ENCODE data around the gene EHMT1.
"Not testable (repeated sequence)": the region's sequence is repeated elsewhere in the genome, so short reads cannot be mapped to it uniquely, and the experiment has no call there.

Gene EHMT1

DNA sequence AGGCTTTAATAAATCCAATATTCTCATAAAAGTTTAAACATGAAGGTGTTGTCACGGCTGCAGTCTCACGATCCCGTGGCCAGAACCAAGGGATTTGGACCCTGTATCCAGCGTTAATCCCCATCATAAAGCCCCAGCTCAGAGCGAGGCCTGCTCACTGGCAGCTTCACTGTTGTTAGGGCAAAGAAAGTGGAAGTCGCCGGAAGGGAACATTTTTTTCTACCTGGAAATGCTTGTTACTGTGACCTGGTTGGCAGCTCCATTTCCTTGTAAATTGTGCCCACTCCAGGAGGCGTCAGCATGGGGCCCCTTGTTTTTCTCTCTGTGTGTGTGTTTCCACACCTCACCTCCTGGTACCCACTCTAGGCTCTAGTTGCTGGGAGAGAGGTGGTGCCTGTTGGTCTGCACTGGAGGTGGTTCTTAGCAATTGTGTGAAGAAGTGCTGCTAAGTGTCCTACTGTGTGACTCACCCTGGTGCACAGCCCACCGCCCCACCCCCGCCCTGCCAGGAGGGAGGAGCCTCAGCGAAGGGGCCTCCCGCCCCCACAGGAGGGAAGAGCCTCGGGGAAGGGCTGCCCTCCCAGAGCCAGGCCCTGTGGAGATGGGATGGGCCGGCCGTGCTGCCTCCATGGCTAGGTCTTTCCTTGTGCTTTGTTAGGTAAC is 105.1 kb downstream of the EHMT1 start:
- DNase-seq (ENCODE audit: low read depth, low spot score), result no peak
- H3K4me3 ChIP-seq (ENCODE audit: low read length), result no peak overlapping the region

- DNase-seq (ENCODE audit: low read depth, low spot score), result no peak
- H3K4me3 ChIP-seq (ENCODE audit: low read length), result no peak overlapping the region
These were observed 106.0 kb downstream of the EHMT1 start for GRCh38 chr9:137724818-137725240.

DNA sequence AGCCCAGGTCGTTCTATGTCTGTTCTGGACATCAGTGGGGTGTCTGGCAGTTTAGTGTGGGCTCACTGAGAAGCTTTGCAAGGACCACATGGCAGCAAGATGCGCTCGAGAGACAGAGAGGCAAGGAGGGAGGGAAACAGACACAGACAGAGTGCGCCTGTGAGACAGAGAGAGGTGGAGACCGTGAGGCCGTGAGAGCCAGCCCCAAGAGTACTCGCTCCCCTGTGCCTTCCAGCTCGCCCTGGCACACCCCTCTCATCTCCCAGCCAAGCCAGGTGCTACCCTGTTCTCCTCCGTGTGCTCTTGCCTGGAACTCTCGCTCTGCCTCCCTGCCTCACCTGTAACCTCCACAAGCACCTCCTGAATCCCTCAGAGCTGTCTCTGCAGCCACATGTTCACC is 106.8 kb downstream of the EHMT1 start:
- DNase-seq (ENCODE audit: low read depth, low spot score), result no peak

DNA sequence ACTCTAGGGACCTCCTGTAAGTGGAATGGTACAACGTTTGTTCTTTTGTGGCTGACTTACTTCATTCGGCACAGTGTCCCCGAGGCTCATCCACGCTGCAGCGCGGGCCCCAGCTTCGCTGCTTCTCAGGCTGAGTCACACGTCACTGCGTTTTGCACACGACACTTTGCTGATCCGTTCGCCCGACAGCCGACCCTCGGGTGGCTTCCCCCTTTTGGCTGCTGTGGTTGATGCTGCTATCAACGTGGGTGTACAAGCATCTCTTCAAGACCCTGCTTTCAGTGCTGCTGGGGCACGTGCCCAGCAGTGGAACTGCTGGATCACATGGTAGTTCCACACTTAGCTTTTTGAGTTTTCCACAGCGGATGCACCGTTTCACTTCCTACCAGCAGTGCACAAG is 107.5 kb downstream of the EHMT1 start:
- DNase-seq (ENCODE audit: low read depth, low spot score); H3K4me3 ChIP-seq (ENCODE audit: low read length): not testable (repeated sequence)

More for the DNA sequence above, 106.8 kb downstream of the EHMT1 start:
- no peak overlapping the region for H3K4me3 ChIP-seq (ENCODE audit: low read length)

DNA sequence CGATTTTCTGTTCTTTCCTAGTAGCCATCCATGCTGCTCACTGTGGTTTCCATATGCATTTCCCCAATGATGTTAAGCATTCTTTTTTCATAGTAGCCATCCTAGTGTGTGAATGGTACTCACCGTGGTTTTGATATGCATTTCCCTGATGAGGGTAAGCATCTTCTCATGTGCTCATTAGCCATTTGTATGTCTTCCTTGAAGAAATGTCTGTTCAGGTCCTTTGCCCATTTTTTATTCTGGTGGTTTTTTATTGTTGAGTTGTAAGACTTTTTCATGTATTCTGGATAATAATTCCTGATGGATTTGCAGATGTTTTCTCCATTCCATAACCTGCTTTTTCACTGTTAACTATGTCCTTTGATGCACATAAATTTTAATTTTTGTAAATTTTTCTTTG is 108.0 kb downstream of the EHMT1 start:
- DNase-seq (ENCODE audit: low read depth, low spot score), result no peak
- no peak overlapping the region for H3K4me3 ChIP-seq (ENCODE audit: low read length)

GRCh38 chr9:137727716-137728115 is 108.9 kb downstream of the EHMT1 start:
- no peak for DNase-seq (ENCODE audit: low read depth, low spot score)
- no peak overlapping the region for H3K4me3 ChIP-seq (ENCODE audit: low read length)

- no peak overlapping the region for H3K4me3 ChIP-seq (ENCODE audit: low read length)
- DNase-seq (ENCODE audit: low read depth, low spot score), result no peak
These were observed 109.9 kb downstream of the EHMT1 start for GRCh38 chr9:137728444-137729311.

DNA sequence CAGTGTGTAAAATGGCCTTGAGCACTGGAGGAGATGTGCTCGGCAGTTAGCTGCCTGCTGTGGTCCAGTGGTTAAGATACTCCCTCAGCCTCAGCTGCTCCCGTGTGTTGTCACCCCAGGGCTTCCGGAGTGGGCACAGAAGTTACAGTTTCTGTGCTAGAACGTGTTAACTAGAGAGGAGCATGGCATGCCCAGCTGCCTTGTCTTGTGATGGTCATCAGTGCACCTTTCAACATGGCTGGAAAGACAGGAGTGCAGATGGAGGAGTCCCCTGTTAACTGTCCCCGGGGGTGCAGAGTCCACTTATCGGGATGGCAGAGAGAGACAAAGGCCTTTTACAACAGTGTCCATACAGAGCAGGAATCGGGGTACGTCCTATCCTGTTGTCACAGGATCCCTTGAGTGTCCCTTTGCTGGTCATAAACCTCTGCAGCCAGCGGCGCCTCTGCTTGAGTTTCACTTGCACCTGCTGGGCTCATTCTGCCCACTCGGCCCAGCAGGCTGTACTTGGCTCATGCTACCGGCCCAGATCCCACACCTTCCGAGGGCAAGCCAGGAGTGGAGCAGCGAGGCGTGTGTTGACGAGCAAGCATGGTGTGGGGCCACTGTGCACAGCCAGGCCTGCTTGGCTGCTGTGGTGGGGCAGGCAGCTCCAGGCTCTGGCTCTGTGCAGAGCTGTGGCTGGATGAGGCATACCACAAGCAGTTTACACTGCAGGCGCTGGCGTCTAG is 112.6 kb downstream of the EHMT1 start:
- no peak for DNase-seq (ENCODE audit: low read depth, low spot score)
- no peak overlapping the region for H3K4me3 ChIP-seq (ENCODE audit: low read length)

- DNase-seq (ENCODE audit: low read depth, low spot score), result no peak
- no peak overlapping the region for H3K4me3 ChIP-seq (ENCODE audit: low read length)
These were observed 113.4 kb downstream of the EHMT1 start for GRCh38 chr9:137731947-137732813.

- DNase-seq (ENCODE audit: low read depth, low spot score), result no peak
- H3K4me3 ChIP-seq (ENCODE audit: low read length), result no peak overlapping the region
These were observed 114.6 kb downstream of the EHMT1 start for GRCh38 chr9:137733429-137733828.

- DNase-seq (ENCODE audit: low read depth, low spot score), result no peak
- no peak overlapping the region for H3K4me3 ChIP-seq (ENCODE audit: low read length)
These were observed 115.4 kb downstream of the EHMT1 start for GRCh38 chr9:137734181-137734580.

GRCh38 chr9:137738182-137738696 is 119.4 kb downstream of the EHMT1 start:
- H3K4me3 ChIP-seq (ENCODE audit: low read length); DNase-seq (ENCODE audit: low read depth, low spot score): not testable (repeated sequence)

DNA sequence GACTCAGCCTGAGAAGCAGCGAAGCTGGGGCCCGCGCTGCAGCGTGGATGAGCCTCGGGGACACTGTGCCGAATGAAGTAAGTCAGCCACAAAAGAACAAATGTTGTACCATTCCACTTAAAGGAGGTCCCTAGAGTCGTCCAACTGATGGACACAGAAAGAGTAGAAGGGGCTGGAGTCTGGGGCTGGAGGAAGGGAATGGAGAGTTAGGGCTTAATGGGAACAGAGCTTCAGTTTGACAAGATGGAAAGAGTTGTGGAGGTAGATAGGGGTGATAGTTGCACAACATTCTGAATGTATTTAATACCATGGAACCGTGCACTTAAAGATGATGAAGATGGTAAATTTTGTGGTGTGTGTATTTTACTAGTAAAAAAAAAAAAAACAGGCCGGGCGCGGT is 119.9 kb downstream of the EHMT1 start:
- no peak for DNase-seq (ENCODE audit: low read depth, low spot score)
- H3K4me3 ChIP-seq (ENCODE audit: low read length), result no peak overlapping the region

DNA sequence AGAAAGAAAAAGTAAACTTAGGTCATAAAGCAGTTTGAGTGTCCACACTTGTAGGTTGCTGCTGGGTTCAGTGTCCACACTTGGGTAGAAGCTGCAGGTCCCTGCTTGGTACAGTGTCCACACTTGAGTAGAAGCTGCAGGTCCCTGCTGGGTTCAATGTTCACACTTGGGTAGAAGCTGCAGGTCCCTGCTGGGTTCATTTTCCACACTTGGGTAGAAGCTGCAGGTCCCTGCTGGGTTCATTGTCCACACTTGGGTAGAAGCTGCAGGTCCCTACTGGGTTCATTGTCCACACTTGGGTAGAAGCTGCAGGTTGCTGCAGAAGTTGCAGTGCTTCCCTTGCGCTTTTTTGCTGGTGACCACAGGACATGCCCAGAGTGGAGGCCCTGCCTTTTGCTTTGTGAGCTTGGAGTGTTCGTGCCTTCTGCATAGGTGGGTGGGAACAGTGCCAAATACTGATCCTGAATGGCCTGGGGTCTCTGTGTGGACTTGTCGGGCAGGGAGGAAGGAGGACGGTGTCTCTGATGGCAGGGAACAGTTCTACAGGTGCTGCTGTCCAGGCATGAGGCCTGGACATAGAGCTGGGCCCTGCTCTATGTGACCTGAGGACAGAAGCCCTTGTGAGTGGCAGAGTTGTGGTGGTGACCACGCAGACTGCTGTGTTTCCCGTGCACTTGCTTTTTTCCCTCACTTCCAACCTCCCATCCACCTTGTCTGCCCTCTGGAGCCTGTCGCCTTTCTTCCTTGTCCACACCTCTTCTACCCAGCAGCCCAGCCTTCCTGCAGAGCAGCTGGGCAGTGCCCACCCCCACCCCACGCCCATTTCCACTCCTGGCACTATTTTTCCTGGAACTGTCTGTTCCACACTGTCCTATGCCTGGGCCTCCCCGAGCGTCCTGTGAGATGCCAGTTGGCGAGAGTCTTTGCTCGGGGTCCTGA is 120.8 kb downstream of the EHMT1 start:
- no peak for DNase-seq (ENCODE audit: low read depth, low spot score)
- H3K4me3 ChIP-seq (ENCODE audit: low read length), result no peak overlapping the region

DNA sequence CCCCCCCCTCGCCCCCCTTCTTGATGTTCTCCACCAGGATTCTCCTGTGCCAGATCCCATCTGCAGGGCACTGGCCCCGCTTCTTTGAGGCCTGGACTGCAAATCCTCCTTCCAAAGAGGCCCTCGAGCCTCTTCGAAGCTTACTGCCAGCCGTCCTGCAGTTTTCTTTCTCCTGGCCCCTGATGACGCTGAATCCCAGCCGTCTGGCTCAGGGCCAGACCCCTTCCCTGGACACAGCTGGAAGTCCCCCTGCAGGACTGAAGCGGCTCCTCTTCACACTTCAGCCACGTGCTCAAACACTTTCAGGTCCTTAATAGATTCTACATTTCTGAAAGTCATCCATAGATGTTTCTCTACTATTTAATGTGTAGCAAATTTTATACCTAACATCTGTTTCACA is 121.5 kb downstream of the EHMT1 start:
- no peak for DNase-seq (ENCODE audit: low read depth, low spot score)
- H3K4me3 ChIP-seq (ENCODE audit: low read length), result no peak overlapping the region

DNA sequence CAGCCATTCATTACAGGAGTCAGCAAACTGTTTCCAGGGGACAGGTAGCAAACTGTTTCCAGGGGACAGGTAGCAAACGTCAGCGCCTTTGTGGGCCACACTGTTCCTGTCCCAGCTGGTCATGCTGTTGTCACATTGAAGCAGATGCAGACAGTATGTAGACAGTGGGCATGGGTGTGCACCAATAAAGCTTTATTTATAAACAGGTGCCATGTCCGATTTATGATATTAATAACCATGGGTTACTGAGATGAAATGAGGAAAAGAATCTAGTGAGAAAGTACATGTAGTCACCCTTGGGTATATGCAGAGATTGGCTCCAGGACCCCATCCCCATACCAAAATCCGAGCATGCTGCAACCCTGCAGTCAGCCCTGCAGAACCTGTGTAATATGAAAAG is 122.5 kb downstream of the EHMT1 start:
- H3K4me3 ChIP-seq (ENCODE audit: low read length), result no peak overlapping the region
- DNase-seq (ENCODE audit: low read depth, low spot score), result no peak

GRCh38 chr9:137742698-137743097 is 123.9 kb downstream of the EHMT1 start:
- no peak for DNase-seq (ENCODE audit: low read depth, low spot score)
- no peak overlapping the region for H3K4me3 ChIP-seq (ENCODE audit: low read length)

DNA sequence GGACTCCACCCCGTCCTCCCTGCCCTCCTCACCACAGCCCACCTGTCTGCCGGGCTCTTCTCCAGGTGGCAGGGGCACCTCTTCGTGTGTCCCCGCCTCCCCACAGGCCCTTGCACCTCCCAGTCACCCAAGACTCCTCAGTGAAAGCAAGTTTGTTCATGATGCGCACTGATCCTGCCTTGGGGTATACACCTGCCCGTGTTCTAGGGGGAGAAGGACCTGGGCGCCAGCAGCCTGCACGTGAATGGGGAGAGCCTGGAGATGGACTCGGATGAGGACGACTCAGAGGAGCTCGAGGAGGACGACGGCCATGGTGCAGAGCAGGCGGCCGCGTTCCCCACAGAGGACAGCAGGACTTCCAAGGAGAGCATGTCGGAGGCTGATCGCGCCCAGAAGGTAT is 124.9 kb downstream of the EHMT1 start:
- H3K4me3 ChIP-seq (ENCODE audit: low read length), result no peak overlapping the region

More for the DNA sequence above, 124.9 kb downstream of the EHMT1 start:
- DNase-seq (ENCODE audit: low read depth, low spot score), result no peak

Data from Jurkat, Clone E6-1 (cell line).